SJCRH30 (cell line): Measurements from ENCODE around the gene UBASH3B. TPM values are rescaled to one million over a fixed set of nuclear protein-coding genes. Genes with fewer than 3 reads are reported as not detected.

ENCODE experiments used
- DNase-seq, 2 experiments: peaks; one replicate each; pipeline ENCODE4 v3.0.0-alpha.2; 2015 to 2020
- H3K27ac ChIP-seq: fragments of 250-450 bp; sonication (Bioruptor Pico); 2 replicates; pipeline ENCODE4 v1.5.1; 2020; ENCODE audit warnings: mild to moderate bottlenecking, moderate library complexity
- H3K27me3 ChIP-seq: fragments of 250-450 bp; sonication (Bioruptor Pico); 2 replicates; pipeline ENCODE4 v1.5.1; 2020; ENCODE audit warnings: mild to moderate bottlenecking, moderate library complexity
- H3K36me3 ChIP-seq: fragments of 250-450 bp; sonication (Bioruptor Pico); 2 replicates; pipeline ENCODE4 v1.5.1; 2020; ENCODE audit warnings: mild to moderate bottlenecking, moderate library complexity
- H3K4me1 ChIP-seq: fragments of 250-450 bp; sonication (Bioruptor Pico); 2 replicates; pipeline ENCODE4 v1.5.1; 2020; ENCODE audit warnings: mild to moderate bottlenecking, moderate library complexity
- H3K4me3 ChIP-seq: fragments of 250-450 bp; sonication (Bioruptor Pico); 2 replicates; pipeline ENCODE4 v1.5.1; 2020; ENCODE audit warnings: mild to moderate bottlenecking, moderate library complexity
- H3K9me3 ChIP-seq: fragments of 250-450 bp; sonication (Bioruptor Pico); replicated peaks from 2 replicates; pipeline ENCODE4 v1.5.1; 2020; ENCODE audit warnings: mild to moderate bottlenecking, moderate library complexity
- total RNA-seq: library from RNA; depleted of rRNA; stranded (reverse); fragments of >200 nt; shearing (Covaris generic); gene quantifications from 2 replicates; pipeline ENCODE4 v1.2.3, GENCODE V29; 2014

UBASH3B gene
- total RNA-seq, 1 experiment from 2014 or later, result 0.38 TPM

- no peak for DNase-seq
- no peak overlapping the region for H3K4me3 ChIP-seq
- no peaks in the 10 kb centered on the region for H3K4me1 ChIP-seq
- no peak overlapping the region for H3K27ac ChIP-seq
- H3K27me3 ChIP-seq, result no peaks in the 10 kb centered on the region
- H3K36me3 ChIP-seq, result no peaks in the 10 kb centered on the region
- H3K9me3 ChIP-seq, result no peaks in the 10 kb centered on the region
Measured at GRCh38 chr11:122703541-122704272, 48.2 kb downstream of the UBASH3B start.

GRCh38 chr11:122705396-122705795 is 49.9 kb downstream of the UBASH3B start:
- no peak overlapping the region for H3K4me3 ChIP-seq
- no peaks in the 10 kb centered on the region for H3K36me3 ChIP-seq
- no peaks in the 10 kb centered on the region for H3K9me3 ChIP-seq
- no peak for DNase-seq
- no peak overlapping the region for H3K27ac ChIP-seq
- H3K4me1 ChIP-seq, result no peaks in the 10 kb centered on the region
- H3K27me3 ChIP-seq, result no peaks in the 10 kb centered on the region

DNA sequence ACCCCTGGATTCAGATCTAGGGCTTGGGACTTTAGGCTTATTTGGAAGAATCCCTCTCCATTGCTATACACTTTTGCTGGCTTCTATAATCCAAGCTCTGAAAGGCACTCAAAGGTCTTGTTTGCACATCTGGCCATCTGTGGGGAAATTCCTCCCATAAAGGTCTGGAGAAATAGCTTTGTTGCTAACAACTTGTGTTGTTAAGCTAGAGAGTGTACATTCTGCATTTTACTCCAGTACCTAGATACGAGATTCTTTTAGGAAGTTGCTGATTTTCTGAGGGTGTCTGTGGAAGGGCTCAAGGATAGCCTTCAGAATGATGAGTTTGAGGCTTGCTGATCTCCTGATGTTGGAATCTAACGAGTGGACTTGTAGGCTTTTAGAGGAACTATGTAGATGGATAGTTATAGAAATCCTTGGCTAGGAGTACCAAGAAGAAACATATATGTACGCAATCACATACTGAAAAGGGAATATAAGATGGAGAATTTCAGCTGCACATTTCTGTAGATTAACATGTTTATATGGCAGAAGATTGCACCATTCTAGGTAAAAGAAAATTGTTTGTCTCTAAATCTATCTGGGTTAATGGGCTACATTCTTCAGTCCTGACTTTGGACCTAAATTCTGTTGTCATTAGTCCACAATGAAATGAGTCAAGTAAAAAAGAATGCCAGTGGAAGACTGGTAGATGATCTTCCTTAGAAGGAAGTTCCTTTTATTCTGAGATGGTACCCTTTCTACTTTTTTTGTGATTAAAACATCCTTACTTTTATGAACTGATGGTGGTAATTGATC is 51.0 kb downstream of the UBASH3B start:
- Histone ChIP-seq H3K9me3 (no peaks in the 10 kb centered on the region), H3K27me3 (no peaks in the 10 kb centered on the region)
- DNase-seq, result no peak

GRCh38 chr11:122707111-122707510 is 51.6 kb downstream of the UBASH3B start:
- Histone ChIP-seq H3K9me3 (no peaks in the 10 kb centered on the region), H3K4me1 (no peaks in the 10 kb centered on the region), H3K36me3 (no peaks in the 10 kb centered on the region), H3K4me3 (no peak overlapping the region), H3K27me3 (no peaks in the 10 kb centered on the region), H3K27ac (no peak overlapping the region)
- no peak for DNase-seq

More for the DNA sequence above, 51.0 kb downstream of the UBASH3B start:
- H3K4me3 ChIP-seq, result no peak overlapping the region
- no peaks in the 10 kb centered on the region for H3K4me1 ChIP-seq
- H3K27ac ChIP-seq, result no peak overlapping the region
- H3K36me3 ChIP-seq, result no peaks in the 10 kb centered on the region

DNA sequence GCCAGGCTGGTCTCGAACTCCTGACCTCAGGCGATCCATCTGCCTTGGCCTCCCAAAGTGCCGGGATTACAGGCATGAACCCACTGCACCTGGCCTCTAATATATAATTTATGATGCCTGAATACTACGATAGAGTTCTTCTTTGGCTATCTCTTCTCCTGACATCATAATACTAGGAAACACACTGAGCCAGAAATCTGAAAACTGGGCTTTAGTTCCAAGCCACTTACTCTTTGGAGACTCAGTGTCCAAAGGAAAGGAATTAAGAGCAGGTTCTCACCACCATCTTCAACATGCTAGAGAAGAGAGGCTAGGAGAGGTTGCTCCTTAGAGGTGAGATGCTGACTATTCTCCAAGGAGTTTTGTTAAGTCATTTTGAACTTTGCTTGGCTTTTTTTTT is 52.4 kb downstream of the UBASH3B start:
- Histone ChIP-seq H3K27ac (no peak overlapping the region), H3K4me1 (no peaks in the 10 kb centered on the region)

GRCh38 chr11:122709039-122709760 is 53.7 kb downstream of the UBASH3B start:
- no peak overlapping the region for H3K27ac ChIP-seq
- no peaks in the 10 kb centered on the region for H3K27me3 ChIP-seq
- H3K4me1 ChIP-seq, result no peaks in the 10 kb centered on the region
- H3K9me3 ChIP-seq, result no peaks in the 10 kb centered on the region
- no peak overlapping the region for H3K4me3 ChIP-seq
- no peaks in the 10 kb centered on the region for H3K36me3 ChIP-seq
- DNase-seq, result no peak

More for the DNA sequence above, 52.4 kb downstream of the UBASH3B start:
- Histone ChIP-seq H3K36me3 (no peaks in the 10 kb centered on the region), H3K9me3 (no peaks in the 10 kb centered on the region), H3K27me3 (no peaks in the 10 kb centered on the region), H3K4me3 (no peak overlapping the region)
- DNase-seq, result no peak

- Histone ChIP-seq H3K36me3 (no peaks in the 10 kb centered on the region), H3K27ac (no peak overlapping the region), H3K4me1 (no peaks in the 10 kb centered on the region), H3K9me3 (no peaks in the 10 kb centered on the region), H3K4me3 (no peak overlapping the region), H3K27me3 (no peaks in the 10 kb centered on the region)
- no peak for DNase-seq
Measured at GRCh38 chr11:122711362-122711761, 55.8 kb downstream of the UBASH3B start.

DNA sequence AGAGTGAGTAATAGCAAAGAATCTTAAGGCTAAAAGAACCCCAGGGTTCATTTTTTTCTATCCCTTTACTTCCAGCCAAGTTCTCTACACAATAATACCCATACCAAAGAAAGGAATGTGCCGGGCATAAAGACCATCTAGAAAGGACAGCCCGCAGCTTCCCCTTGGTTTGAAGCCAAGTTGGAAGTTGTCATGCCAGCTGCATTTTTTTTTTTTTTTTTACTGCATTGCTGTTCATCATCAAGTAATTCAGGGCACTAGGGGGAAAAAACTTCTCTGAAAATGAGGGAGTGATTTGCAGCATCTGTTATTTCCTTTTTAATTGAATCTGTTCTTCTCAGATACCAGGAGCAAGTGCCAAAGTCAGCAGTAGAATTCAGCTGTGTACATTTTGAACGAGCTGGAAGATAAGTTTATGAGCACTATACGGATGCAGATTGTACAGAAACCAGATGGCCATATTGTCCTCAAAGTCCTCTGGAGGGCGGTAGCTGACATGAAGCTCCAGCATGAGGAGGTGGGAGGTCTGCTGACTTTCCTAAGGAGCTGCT is 56.4 kb downstream of the UBASH3B start:
- no peak overlapping the region for H3K4me3 ChIP-seq
- no peak for DNase-seq
- no peaks in the 10 kb centered on the region for H3K36me3 ChIP-seq
- no peaks in the 10 kb centered on the region for H3K9me3 ChIP-seq
- no peak overlapping the region for H3K27ac ChIP-seq
- H3K4me1 ChIP-seq, result no peaks in the 10 kb centered on the region
- H3K27me3 ChIP-seq, result no peaks in the 10 kb centered on the region

DNA sequence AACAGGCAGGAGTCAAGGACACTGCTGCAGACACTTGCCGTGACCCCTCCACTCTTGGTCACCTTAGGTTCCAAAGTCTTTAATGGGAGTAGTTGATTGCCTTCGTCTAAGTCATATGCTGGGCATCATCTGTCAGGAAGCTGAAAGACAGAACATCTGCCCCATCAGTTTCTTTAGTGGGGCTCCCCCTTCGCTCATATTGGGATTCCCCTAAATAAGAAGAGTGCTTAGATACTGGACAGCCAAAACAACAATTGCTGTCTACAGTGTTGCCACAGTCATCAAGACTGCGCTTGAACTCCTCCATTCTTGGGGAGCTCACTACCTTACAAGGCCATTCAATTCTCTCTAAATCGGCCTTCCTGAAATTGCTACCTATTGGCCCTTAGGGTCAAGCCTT is 58.5 kb downstream of the UBASH3B start:
- Histone ChIP-seq H3K36me3 (no peaks in the 10 kb centered on the region), H3K4me1 (no peaks in the 10 kb centered on the region), H3K27ac (no peak overlapping the region), H3K4me3 (no peak overlapping the region), H3K9me3 (no peaks in the 10 kb centered on the region), H3K27me3 (no peaks in the 10 kb centered on the region)
- no peak for DNase-seq

GRCh38 chr11:122714484-122714883 is 59.0 kb downstream of the UBASH3B start:
- no peaks in the 10 kb centered on the region for H3K27me3 ChIP-seq

DNA sequence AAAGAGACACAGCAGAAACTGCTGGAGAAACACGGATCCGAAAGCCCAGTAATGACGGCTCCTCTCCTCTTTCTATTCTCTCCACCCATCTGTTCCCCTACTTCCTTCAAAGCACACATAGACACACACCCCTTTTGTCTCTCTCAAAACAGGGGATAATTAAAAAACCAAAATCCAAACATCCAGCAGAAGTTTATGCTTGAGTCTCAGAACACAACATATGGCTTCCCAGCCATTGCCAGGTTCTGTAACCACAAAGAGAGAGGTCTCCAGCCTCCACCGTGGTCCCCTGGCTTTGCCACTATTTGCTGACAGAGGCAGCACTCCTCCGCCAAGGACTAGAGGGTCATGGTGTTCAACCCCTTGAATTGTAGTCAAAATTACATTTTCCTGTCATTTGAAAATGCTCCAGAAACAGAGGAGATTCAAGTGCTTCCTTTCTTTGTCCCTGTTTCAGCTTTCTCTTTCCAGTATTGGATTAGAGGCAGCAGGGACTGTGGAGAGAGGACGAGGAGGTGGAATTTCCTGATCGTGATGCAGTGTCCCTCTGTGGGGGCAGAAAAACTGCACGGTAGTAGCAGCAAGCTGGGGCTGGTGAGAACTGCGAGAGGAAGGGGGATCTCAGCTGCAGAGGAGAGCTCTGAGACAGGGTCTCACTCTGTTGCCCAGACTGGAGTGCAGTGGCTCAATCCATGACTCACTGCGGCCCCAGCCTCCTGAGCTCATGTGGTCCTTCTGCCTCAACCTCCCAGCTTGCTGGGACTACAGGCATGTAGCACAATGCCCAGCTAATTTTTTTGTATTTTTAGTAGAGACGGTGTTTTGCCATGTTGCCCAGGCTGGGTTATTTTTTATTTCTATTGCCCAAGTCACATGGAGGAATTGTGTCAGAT is 60.3 kb downstream of the UBASH3B start:
- Histone ChIP-seq H3K4me3 (no peak overlapping the region), H3K36me3 (no peaks in the 10 kb centered on the region), H3K27ac (no peak overlapping the region), H3K9me3 (no peaks in the 10 kb centered on the region), H3K4me1 (no peaks in the 10 kb centered on the region), H3K27me3 (no peaks in the 10 kb centered on the region)
- no peak for DNase-seq

More at GRCh38 chr11:122714484-122714883, 59.0 kb downstream of the UBASH3B start:
- Histone ChIP-seq H3K9me3 (no peaks in the 10 kb centered on the region), H3K36me3 (no peaks in the 10 kb centered on the region), H3K4me3 (no peak overlapping the region), H3K4me1 (no peaks in the 10 kb centered on the region), H3K27ac (no peak overlapping the region)
- DNase-seq, result no peak

DNA sequence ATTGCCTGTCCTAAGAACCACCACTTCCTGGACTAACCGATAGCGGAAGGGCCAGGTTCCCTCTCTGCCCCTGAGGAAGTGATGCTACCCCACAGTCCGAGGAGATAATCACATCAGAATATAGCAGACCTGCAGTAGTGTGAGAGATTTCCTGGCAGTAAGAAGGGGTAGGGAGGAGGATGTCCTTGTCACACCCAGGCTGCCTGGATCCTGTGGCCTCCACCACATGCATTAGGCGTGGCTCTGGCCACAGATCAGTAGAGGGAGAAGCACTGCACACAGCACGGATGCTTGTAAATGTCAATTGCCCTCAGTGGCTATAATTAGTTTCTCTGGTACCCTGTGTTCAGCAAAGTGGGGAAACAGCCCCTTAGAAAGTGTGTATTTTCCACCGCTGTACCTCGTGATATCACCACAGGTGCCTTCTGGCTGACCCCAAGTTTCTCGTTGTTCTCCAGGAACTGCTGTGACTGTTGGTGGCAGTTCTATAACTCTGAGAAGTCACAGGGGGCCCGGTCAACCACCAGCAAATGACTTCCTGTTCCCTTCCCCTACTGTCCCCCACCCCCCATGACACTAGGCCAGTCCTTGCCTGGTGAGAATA is 61.8 kb downstream of the UBASH3B start:
- Histone ChIP-seq H3K27me3 (no peaks in the 10 kb centered on the region), H3K36me3 (no peaks in the 10 kb centered on the region), H3K9me3 (no peaks in the 10 kb centered on the region), H3K4me1 (no peaks in the 10 kb centered on the region), H3K27ac (no peak overlapping the region), H3K4me3 (no peak overlapping the region)
- DNase-seq, result no peak

DNA sequence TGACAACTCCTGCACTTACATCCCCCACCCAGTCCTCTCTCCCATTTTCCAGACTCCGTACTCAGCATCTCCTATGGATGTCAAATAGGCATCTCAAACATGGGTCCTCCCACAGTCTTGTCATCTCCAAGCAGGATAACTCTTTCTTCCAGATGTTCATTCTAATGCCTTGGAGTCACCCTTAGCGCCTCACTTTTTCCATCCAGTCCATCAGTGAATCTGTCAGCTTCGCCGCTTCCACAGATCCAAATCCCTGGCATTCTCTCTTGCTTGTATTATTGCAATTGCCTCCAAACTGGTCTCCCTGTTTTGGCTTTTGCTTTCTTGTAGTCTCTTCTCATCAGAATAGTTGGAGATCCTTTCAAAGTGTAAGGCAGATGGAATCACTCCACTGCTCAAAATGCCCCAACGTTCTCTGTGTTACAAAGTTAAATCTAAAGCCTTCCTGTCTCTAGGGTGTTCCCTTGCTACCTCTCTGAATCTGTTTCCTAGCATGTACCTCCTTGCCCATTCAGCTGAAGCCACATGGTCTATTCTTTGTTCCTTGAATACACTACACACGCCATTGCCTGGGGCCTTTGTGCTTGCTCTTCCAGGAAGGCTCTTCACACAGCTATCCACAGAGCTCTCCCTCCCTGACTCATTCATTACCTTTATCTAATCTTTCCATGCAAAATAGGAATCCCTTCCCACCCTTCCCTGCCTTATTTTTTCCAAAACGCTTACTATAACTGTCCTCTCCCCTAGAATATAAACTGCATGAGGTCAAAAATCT is 64.8 kb downstream of the UBASH3B start:
- no peak overlapping the region for H3K4me3 ChIP-seq
- H3K27ac ChIP-seq, result no peak overlapping the region
- H3K4me1 ChIP-seq, result no peaks in the 10 kb centered on the region
- H3K9me3 ChIP-seq, result no peaks in the 10 kb centered on the region
- no peak for DNase-seq
- no peaks in the 10 kb centered on the region for H3K27me3 ChIP-seq
- H3K36me3 ChIP-seq, result no peaks in the 10 kb centered on the region
